Tongue (tissue), 2 donors: ENCODE results near the gene CFI. TPM values are rescaled to one million over a fixed set of nuclear protein-coding genes. Genes with fewer than 3 reads are reported as not detected.

Source experiments
- DNase-seq: peaks from one replicate; pipeline ENCODE4 v3.0.0-alpha.2; 2015
- total RNA-seq: library from RNA; depleted of rRNA; stranded (reverse); fragments of >200 nt; gene quantifications from one replicate; pipeline ENCODE4 v1.2.3, GENCODE V29; 2014

CFI gene
- total RNA-seq, 1 donor from 2014 or later = 11.8 TPM

GRCh38 chr4:109730619-109731545, 70.9 kb downstream of the CFI start:
- DNase-seq = no peak

- DNase-seq = peak; percentile 85
Measured at GRCh38 chr4:109729718-109730618, 71.8 kb downstream of the CFI start, which contains the start of gene PLA2G12A. Gene PLA2G12A, minus strand, starts transcription at chr4:109730070. Its CDS starts 261 bp downstream, at chr4:109729809.

- peak; percentile 22 for DNase-seq
Measured at GRCh38 chr4:109729117-109729717, 72.6 kb downstream of the CFI start.

- DNase-seq = peak; percentile 10
Measured at GRCh38 chr4:109728385-109728784, 73.4 kb downstream of the CFI start.

GRCh38 chr4:109723110-109723509, 78.7 kb downstream of the CFI start:
- no peak for DNase-seq

GRCh38 chr4:109722357-109722756, 79.4 kb downstream of the CFI start:
- DNase-seq = no peak

- no peak for DNase-seq
Measured at GRCh38 chr4:109721033-109721432, 80.8 kb downstream of the CFI start.

GRCh38 chr4:109719604-109720003, 82.2 kb downstream of the CFI start:
- DNase-seq = no peak

- DNase-seq = no peak
Measured at GRCh38 chr4:109718759-109719158, 83.0 kb downstream of the CFI start.

- no peak for DNase-seq
Measured at GRCh38 chr4:109713500-109713899, 88.3 kb downstream of the CFI start.

- DNase-seq = no peak
Measured at GRCh38 chr4:109708990-109709389, 92.8 kb downstream of the CFI start.

- no peak for DNase-seq
Measured at GRCh38 chr4:109708435-109708834, 93.4 kb downstream of the CFI start.

- DNase-seq = peak; percentile 59
Measured at GRCh38 chr4:109703664-109704361, 98.0 kb downstream of the CFI start.

- DNase-seq = peak; percentile 90
Measured at GRCh38 chr4:109702950-109703663, 98.7 kb downstream of the CFI start, which contains the start of gene CASP6. Gene CASP6, minus strand, starts transcription at chr4:109703445. Its CDS starts 50 bp downstream, at chr4:109703395.

GRCh38 chr4:109701566-109702410, 100.0 kb downstream of the CFI start:
- no peak for DNase-seq

GRCh38 chr4:109699553-109700225, 102.1 kb downstream of the CFI start:
- peak; percentile 5 for DNase-seq

GRCh38 chr4:109698656-109699055, 103.1 kb downstream of the CFI start:
- DNase-seq = no peak

- no peak for DNase-seq
Measured at GRCh38 chr4:109691411-109691920, 110.3 kb downstream of the CFI start.
